Uterus (tissue), 4 donors: ENCODE measurements around the gene TMEM30A. TPM values are rescaled to one million over a fixed set of nuclear protein-coding genes. Genes with fewer than 3 reads are reported as not detected.

Source experiments
- DNase-seq, 2 donors: peaks; one replicate each; pipeline ENCODE4 v3.0.0-alpha.2; 2019 to 2020
- H3K27ac ChIP-seq, 2 donors: fragments of 200-600 bp; sonication (generic); 1 replicate in 1 of 2; 2 replicates in 1 of 2; pipeline ENCODE4 v1.5.1; 2016 to 2018
- H3K27me3 ChIP-seq, 2 donors: fragments of 200-600 bp; sonication (generic); one replicate each; pipeline ENCODE4 v1.5.1; 2018 to 2019; ENCODE audit warnings: control low read depth in 1 of 2
- H3K36me3 ChIP-seq, 2 donors: fragments of 200-600 bp; sonication (generic); one replicate each; pipeline ENCODE4 v1.5.1; 2019; ENCODE audit warnings: control low read depth in 1 of 2
- H3K4me1 ChIP-seq, 2 donors: fragments of 200-600 bp; sonication (generic); one replicate each; pipeline ENCODE4 v1.5.1; 2018 to 2019; ENCODE audit warnings: control low read depth in 1 of 2
- H3K4me3 ChIP-seq, 2 donors: fragments of 200-600 bp; sonication (generic); 1 replicate in 1 of 2; 2 replicates in 1 of 2; pipeline ENCODE4 v1.5.1; 2018 to 2019; ENCODE audit warnings: mild to moderate bottlenecking in 1 of 2
- H3K9me3 ChIP-seq, 2 donors: fragments of 200-600 bp; sonication (generic); one replicate each; pipeline ENCODE4 v1.5.1; 2019; ENCODE audit warnings: control low read depth in 1 of 2
- CTCF ChIP-seq, 4 experiments: fragments of 200-600 bp in 2 of 4; fragments of 450-650 bp in 2 of 4; sonication (generic) in 2 of 4; IDR thresholded peaks; one replicate each; pipeline ENCODE4 v1.5.1; 2016 to 2019; ENCODE audit warnings: antibody characterized with exemption in 4 of 4, mild to moderate bottlenecking in 2 of 4, moderate library complexity in 1 of 4
- POLR2A ChIP-seq, 2 donors: fragments of 450-650 bp; IDR thresholded peaks; one replicate each; pipeline ENCODE4 v1.6.1; 2016; ENCODE audit warnings: antibody characterized with exemption in 2 of 2, mild to moderate bottlenecking in 1 of 2, moderate library complexity in 1 of 2
- intact Hi-C: fragments of 100-400 bp; cut with DNase I; formaldehyde crosslinking; loops from one replicate; pipeline ENCODE4 v1.15.1; 2023; ENCODE audit warnings: low total_unique reads
- total RNA-seq, 4 donors: library from RNA; depleted of rRNA in 3 of 4; stranded (reverse); fragments of >200 nt in 3 of 4; gene quantifications; one replicate each; pipeline versions ENCODE4 v1.1.0 to v1.2.4, GENCODE V29; 2014 to 2023
- donor health status: DM: yes; HTN: yes; CAD: no.

TMEM30A gene
- total RNA-seq, 4 donors from 2014 or later, result 71.0 to 194 (median 125) TPM

- Histone ChIP-seq H3K4me1 (no peaks in the 10 kb centered on the region), H3K27me3 (no peaks in the 10 kb centered on the region), H3K36me3 (no peaks in the 10 kb centered on the region), H3K4me3 (no peak overlapping the region), H3K9me3 (no peaks in the 10 kb centered on the region), H3K27ac (no peak overlapping the region)
- TF ChIP-seq CTCF (IDR thresholded peaks at IDR 0.05) (no peak), POLR2A (IDR thresholded peaks at IDR 0.05) (no peak)
- no peak for DNase-seq
- intact Hi-C loops, result no loop called here
These were observed 60.2 kb downstream of the TMEM30A start for GRCh38 chr6:75224303-75224926.

- Histone ChIP-seq H3K4me1 (no peaks in the 10 kb centered on the region), H3K36me3 (no peaks in the 10 kb centered on the region), H3K9me3 (no peaks in the 10 kb centered on the region), H3K4me3 (no peak overlapping the region), H3K27me3 (no peaks in the 10 kb centered on the region), H3K27ac (no peak overlapping the region)
- intact Hi-C loops, result no loop called here
- TF ChIP-seq CTCF (IDR thresholded peaks at IDR 0.05) (no peak), POLR2A (IDR thresholded peaks at IDR 0.05) (no peak)
- no peak for DNase-seq
These were observed 61.2 kb downstream of the TMEM30A start for GRCh38 chr6:75223428-75223827.

- H3K36me3 ChIP-seq, result no peaks in the 10 kb centered on the region
- H3K9me3 ChIP-seq, result no peaks in the 10 kb centered on the region
- H3K4me3 ChIP-seq, result no peak overlapping the region
- peak overlapping the region in 1 of 2 donors; percentile 55 for H3K27ac ChIP-seq
- DNase-seq, result no peak
- H3K4me1 ChIP-seq, result peaks cover 0 to 5% of the 10 kb centered on the region in 2 donors
- intact Hi-C loops, result no loop called here
- no peaks in the 10 kb centered on the region for H3K27me3 ChIP-seq
- TF ChIP-seq CTCF (IDR thresholded peaks at IDR 0.05) (no peak), POLR2A (IDR thresholded peaks at IDR 0.05) (no peak)
These were observed 62.3 kb downstream of the TMEM30A start for GRCh38 chr6:75222261-75222660.

- DNase-seq, result no peak
- Histone ChIP-seq H3K9me3 (no peaks in the 10 kb centered on the region), H3K36me3 (no peaks in the 10 kb centered on the region), H3K27ac (no peak overlapping the region), H3K4me3 (no peak overlapping the region), H3K27me3 (no peaks in the 10 kb centered on the region), H3K4me1 (peaks cover 0 to 5% of the 10 kb centered on the region in 2 donors)
- no peak for TF ChIP-seq CTCF (IDR thresholded peaks at IDR 0.05)
- TF ChIP-seq POLR2A (IDR thresholded peaks at IDR 0.05), result no peak
- intact Hi-C loops, result no loop called here
These were observed 63.5 kb downstream of the TMEM30A start for GRCh38 chr6:75221116-75221515.

GRCh38 chr6:75220357-75220756 lies 64.2 kb downstream of the TMEM30A start:
- no peak overlapping the region for H3K27ac ChIP-seq
- H3K9me3 ChIP-seq, result no peaks in the 10 kb centered on the region
- TF ChIP-seq POLR2A (IDR thresholded peaks at IDR 0.05), result no peak
- TF ChIP-seq CTCF (IDR thresholded peaks at IDR 0.05), result no peak
- H3K27me3 ChIP-seq, result no peaks in the 10 kb centered on the region
- intact Hi-C loops, result no loop called here
- H3K4me3 ChIP-seq, result no peak overlapping the region
- H3K36me3 ChIP-seq, result no peaks in the 10 kb centered on the region
- H3K4me1 ChIP-seq, result peaks cover 0 to 5% of the 10 kb centered on the region in 2 donors
- no peak for DNase-seq
